GM21447 (cell line): ENCODE data around the gene NTM.

ENCODE experiments used
- ATAC-seq: cut with Tn5 transposase; IDR thresholded peaks from one replicate; pipeline ENCODE4 v1.9.1; 2021; ENCODE audit not compliant: unreplicated experiment

NTM gene

DNA sequence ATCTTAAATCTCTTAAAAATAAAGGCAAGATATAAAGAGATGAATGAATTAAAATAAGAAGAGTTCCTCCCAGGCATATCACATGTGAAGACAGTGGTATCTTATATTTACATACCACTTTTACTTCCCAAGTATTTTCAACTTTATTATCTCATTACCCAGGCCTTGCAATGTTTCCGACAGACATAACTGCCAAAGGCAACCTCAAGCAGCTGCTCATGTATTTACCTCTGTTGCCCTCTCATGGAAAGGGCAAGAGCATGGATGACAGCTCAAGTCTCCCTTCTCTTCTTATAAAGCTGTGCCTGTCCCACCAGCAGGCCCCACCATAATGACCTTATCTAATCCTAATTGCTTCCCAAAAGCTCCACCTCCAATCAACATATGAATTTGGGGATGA is 894.2 kb downstream of the NTM start:
- ATAC-seq, result no peak

DNA sequence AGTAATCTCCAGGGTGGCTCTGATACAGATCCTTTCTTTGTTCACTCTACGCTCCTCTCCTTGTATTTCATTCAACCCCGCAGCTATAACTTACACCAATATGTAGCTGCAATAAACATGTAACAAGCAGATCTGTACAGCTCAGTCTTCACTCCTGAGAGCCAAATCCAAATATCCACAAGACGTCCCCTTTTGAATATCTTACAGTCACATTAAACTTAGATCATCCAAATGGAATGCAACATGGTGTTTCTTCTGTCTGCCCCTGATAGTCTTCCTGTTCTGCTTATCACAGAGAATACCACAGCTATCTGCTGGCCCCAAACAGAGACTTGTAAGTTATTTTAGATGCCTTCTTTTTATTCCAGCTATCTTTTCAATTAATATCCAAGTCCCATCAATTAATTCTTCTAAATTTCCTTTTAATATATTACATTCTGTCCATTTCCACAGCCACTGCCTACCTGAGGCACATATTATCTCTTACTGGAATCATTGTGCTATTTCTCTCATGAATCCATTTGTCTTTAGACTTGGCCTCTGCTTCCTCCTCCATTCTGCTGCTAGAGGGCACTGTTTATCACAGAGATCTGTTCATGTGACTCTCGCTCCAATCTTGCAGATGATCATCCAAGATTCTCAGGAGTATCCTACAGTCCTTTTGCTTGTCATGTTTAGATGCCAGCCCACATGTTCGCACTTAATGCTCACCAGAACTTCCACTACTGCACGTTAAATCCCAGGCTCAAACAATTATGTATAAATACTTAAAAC is 908.6 kb downstream of the NTM start:
- no peak for ATAC-seq

DNA sequence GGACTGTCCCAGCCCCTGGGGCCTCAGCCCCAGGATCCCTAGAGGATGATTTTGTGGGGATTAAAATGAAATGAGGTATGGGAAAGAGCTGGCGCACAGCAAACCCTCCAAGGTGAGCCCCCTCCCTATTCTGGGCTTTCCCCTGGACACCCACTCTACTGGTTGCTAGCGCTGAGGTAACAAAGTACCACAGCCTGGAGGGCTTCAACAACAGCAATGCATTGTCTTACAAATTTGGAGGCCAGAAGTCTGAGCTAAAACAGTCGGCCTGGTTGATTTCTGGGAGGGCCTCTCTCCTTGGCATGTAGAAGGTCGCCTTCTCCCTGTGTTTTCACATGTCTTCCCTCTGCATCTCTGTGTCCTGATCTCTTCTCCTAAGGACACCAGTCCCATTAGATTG is 913.6 kb downstream of the NTM start:
- no peak for ATAC-seq

GRCh38 chr11:132284611-132285010 is 914.2 kb downstream of the NTM start:
- ATAC-seq, result no peak

- ATAC-seq, result no peak
These were observed 915.2 kb downstream of the NTM start for GRCh38 chr11:132285631-132286030.

DNA sequence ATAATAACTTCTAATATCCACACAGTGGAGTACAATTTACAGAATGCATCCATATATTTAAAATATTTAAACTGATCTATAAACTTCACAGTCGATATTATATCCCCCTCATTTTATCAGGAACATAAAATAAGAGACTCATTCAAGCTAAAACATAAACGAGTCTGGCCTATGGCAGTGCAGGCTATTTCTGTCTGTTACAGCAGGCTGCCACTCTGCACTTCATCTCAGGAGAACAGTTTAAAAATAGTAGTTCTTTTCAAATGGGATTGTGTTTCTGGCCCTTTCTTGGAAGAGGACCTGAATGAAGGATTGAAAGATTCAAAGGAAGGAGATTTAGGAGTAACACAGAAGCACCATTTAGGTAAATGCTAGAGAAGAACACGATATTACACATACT is 915.7 kb downstream of the NTM start:
- no peak for ATAC-seq

GRCh38 chr11:132288036-132288435 is 917.6 kb downstream of the NTM start:
- ATAC-seq, result no peak

DNA sequence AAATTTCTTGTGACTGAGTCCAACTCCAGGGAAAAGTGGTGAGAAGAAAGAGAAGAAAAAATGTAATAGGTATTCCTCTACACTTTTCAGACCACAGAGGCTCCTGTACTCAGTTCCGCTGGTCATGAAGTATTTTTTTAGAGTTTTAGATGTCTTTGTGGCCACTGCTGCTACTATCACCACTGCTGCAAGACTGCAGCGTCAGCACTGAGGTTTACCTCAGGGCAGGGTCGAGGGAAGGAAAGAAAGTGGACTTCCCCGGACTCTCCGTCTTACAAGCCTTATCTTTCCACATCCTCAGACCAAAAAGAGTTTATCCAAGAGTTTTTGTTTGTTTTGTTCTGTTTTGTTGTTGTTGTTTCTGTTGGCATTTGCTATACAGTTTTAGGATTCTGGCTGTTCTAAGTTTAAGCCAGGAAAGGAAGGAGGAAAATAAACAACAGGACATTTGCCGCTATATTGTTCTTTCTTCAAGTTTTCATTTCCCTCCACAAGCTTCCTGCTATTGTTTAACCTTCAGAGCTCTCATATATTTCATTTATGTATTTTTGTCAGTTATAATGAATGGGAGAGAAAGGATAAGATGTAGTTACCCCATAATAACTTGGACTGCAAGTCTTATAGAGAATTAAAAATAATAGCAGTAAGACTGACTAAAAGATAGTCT is 919.3 kb downstream of the NTM start:
- ATAC-seq, result no peak

DNA sequence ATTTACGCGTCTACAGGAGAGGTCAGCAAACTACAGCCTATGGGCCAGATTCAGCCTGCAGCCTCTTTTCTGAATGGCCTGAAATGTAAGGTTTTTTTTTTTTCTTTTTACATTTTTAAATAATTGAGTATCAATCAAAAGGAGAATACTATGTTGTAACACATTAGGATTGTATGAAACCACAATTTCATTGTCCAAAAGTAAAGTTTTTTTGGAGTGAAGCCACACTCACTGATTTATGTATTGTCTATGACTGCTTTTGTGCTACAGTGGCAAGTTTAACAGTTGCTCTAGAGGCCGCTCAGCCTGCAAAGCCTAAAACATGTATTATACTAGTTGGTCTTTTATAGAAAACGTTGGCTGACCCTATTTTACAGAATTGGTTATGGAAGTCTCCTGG is 923.2 kb downstream of the NTM start:
- ATAC-seq, result no peak

- no peak for ATAC-seq
These were observed 926.7 kb downstream of the NTM start for GRCh38 chr11:132296946-132297610.

- ATAC-seq, result no peak
These were observed 927.9 kb downstream of the NTM start for GRCh38 chr11:132298357-132298756.

- no peak for ATAC-seq
These were observed 929.9 kb downstream of the NTM start for GRCh38 chr11:132300283-132300682.

DNA sequence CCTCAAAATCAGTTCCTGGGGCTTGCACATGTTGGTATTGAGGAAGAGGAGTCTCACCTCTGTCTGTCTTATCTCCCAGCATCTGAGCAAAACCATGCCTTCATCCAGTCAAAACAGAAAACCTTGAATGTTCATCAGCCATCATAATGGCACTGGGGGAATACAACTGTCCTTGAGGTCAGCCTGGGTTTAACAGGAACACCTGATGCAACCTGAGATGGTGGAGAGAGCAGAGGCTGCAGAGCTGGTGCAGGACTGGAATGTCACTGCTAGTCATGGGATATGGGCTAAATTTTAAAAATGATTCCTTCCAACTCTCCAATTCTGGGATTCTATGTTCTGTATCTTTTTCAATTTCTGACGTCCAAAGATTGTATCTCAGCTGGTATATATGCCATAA is 931.0 kb downstream of the NTM start:
- ATAC-seq, result no peak

DNA sequence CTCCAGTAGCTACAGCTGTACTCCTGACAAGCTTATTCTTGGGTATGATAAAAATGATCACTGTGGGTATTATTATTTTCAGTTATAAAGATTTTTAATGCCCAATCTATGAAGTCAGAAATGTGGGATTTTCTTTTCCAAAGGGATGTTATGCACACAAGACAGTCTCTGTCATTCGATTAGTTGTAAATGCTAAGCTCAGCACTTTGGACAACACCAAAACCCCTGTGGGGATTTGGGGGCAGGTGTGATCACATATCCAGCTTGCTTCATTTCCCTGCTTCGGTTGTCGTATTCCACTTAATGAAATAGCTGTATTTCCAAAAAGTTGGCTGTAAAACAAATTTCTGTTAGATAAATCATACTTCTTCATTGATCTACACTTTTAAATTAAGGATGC is 931.5 kb downstream of the NTM start:
- ATAC-seq, result no peak

GRCh38 chr11:132307309-132308020 is 937.0 kb downstream of the NTM start:
- ATAC-seq, result no peak

DNA sequence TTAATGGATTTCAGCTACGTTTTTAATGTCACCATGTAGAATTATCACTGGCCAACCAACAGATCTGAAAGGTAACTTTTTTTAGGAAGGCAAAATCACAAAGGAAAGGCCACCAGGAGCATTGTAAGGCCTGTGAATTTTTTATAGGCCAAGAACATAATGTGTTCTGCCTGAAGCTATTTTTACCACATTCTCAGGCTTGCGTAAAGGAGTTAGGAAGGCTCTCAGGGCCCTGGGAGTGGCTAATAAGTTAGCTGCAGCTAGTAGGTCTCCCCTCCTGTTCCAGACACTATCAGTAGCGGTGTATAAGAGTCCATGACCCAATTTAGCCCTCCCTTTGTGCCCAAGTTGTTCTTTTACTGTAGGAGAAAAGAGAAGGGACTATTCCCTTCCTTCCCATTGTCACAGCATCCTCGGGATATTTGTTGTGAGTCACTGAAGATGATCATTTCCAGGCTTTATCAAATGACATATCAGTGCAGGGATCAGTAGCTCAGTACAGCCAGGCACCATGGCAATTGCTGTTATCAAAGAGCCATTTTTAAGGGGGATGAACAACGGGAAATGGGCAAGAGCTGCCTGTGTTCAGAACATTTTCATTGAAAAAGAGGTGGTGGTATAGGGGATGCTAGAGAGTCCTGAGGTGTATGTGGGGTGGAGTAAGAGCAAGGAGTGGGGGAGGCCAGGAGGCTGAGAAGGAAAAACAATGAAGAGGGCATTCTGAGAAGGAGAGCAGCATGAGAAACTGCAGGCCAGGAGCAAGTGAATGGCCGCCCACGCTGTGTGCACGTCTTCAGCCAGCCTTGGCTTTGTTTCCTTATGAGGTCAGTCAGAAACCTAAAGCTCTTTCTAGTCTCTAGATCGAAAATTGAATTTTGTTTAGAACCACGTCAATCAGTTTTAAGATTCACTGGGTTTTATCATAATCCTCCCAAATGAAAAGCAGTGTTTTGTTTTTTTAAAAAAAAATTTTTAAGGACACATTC is 940.3 kb downstream of the NTM start:
- no peak for ATAC-seq

DNA sequence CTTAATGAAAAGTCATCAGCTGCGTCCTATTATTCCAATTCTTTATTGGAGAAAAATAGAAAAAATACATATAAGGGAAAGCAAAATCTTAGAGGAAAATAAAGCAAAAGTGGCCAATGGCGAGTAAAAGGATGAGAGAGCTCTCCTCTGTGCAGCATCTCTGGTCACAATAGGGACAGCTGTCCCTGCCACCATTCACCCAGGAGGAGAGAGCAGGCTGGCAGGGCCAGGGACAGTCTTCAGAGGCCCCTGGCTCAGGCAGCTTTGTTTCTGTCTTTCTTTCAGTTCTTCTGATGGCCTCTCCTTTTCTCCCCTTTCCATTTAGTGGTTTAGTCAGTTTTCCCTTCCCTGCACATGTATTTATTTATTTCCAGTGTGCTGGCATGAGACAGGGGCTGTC is 941.3 kb downstream of the NTM start:
- ATAC-seq, result no peak

DNA sequence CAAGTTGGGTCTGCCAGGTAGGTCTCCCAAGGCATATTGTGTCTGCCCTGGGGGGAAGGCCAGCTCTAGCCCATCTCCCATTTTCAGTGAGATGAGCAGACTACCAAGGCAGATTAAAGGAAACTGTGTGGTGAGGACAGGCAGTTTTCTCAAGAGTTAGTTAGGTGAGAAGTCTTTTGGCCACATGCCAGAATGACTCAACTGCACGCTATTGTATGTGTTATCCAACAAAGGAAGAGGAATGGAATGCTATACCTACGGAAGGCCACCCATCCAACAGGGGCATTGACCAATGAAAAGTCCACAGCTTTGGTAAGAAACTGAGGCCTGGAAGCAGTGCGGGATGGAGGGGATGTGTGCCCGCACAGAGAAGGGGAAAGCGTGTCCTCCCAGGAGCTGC is 941.7 kb downstream of the NTM start:
- no peak for ATAC-seq

- ATAC-seq, result no peak
These were observed 942.3 kb downstream of the NTM start for GRCh38 chr11:132312701-132313111.

- ATAC-seq, result no peak
These were observed 944.6 kb downstream of the NTM start for GRCh38 chr11:132314911-132315455.
